HuH-7 (cell line): ENCODE measurements around the gene RAPGEF5.

Experiments
- DNase-seq: peaks from one replicate; pipeline ENCODE4 v3.0.0; 2011; ENCODE audit warnings: low spot score

RAPGEF5 gene

GRCh38 chr7:22151901-22152300, 205.1 kb downstream of the RAPGEF5 start:
- no peak for DNase-seq

GRCh38 chr7:22150221-22150620, 206.7 kb downstream of the RAPGEF5 start:
- DNase-seq, result no peak

- no peak for DNase-seq
Measured at GRCh38 chr7:22147868-22148267, 209.1 kb downstream of the RAPGEF5 start.

- DNase-seq, result no peak
Measured at GRCh38 chr7:22146961-22147512, 209.9 kb downstream of the RAPGEF5 start.

GRCh38 chr7:22144950-22145349, 212.0 kb downstream of the RAPGEF5 start:
- DNase-seq, result no peak

GRCh38 chr7:22143491-22143890, 213.5 kb downstream of the RAPGEF5 start:
- no peak for DNase-seq

GRCh38 chr7:22142572-22142971, 214.4 kb downstream of the RAPGEF5 start:
- no peak for DNase-seq

GRCh38 chr7:22141355-22141754, 215.6 kb downstream of the RAPGEF5 start:
- no peak for DNase-seq

GRCh38 chr7:22140578-22140977, 216.4 kb downstream of the RAPGEF5 start:
- no peak for DNase-seq

GRCh38 chr7:22138886-22139285, 218.1 kb downstream of the RAPGEF5 start:
- no peak for DNase-seq

- DNase-seq, result no peak
Measured at GRCh38 chr7:22138106-22138505, 218.8 kb downstream of the RAPGEF5 start.

- DNase-seq, result no peak
Measured at GRCh38 chr7:22137466-22137865, 219.5 kb downstream of the RAPGEF5 start.

GRCh38 chr7:22137026-22137425, 219.9 kb downstream of the RAPGEF5 start:
- no peak for DNase-seq

GRCh38 chr7:22129819-22130580, 227.0 kb downstream of the RAPGEF5 start:
- DNase-seq, result no peak

- DNase-seq, result no peak
Measured at GRCh38 chr7:22129166-22129565, 227.8 kb downstream of the RAPGEF5 start.

GRCh38 chr7:22128528-22128920, 228.4 kb downstream of the RAPGEF5 start:
- no peak for DNase-seq

GRCh38 chr7:22127835-22128527, 229.0 kb downstream of the RAPGEF5 start:
- no peak for DNase-seq

- DNase-seq, result no peak
Measured at GRCh38 chr7:22125436-22125835, 231.5 kb downstream of the RAPGEF5 start.

- DNase-seq, result no peak
Measured at GRCh38 chr7:22124941-22125340, 232.0 kb downstream of the RAPGEF5 start.

GRCh38 chr7:22123139-22123538, 233.8 kb downstream of the RAPGEF5 start:
- no peak for DNase-seq

GRCh38 chr7:22121702-22122474, 235.1 kb downstream of the RAPGEF5 start:
- no peak for DNase-seq

- no peak for DNase-seq
Measured at GRCh38 chr7:22120391-22121053, 236.4 kb downstream of the RAPGEF5 start.
